SKM-1 (cell line): ENCODE data around the gene P4HA2.
A peak's percentile ranks its signal among the peaks of the same experiment; 100 is the strongest.

Source experiments
- DNase-seq: peaks from one replicate; lab custom pipeline; 2025; ENCODE audit not compliant: unreplicated experiment; lab: John Stamatoyannopoulos, UW

P4HA2 gene

DNA sequence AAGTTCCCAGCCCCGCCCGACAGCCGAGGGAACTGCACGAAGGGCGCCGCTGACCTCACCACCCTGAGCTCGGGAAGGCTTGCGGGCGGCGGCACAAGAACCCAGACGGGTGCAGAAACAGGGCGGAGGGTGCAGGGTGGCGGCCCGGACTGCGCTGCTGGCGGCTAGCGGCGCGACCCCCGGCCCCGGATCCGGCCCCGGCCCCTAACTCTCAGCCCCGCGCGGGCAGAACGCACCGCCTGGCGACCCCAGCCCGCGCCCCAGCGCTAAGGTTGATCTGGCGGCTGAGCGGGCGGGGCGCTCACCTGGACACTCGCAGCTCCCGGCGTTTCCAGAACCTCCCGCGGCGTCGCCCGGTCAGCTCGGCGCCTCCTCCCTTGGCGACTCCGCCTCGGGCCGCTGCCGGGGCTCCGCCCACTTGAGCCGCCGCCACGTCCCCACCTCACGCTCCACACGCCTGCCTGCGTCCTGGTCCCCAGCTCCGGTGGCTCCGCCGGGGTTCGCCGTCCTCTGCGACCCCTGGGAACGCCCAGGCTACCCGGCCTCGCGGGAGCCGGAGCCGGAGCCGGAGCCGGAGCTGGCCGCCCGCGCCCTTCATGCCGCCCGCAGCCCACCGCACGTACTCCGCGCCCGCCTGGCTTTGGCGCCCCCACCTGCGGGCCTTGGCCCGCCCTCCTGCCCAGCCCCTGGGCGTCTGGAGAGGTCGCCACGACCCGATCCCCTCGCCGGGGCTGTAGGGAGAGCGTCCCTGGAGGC is at the start of gene P4HA2:
Gene P4HA2 (minus strand): TSS at position 369 of the 756 bp plus-strand sequence. CDS start 9,227 bp downstream, outside the sequence.
- peak; percentile 45 for DNase-seq

- no peak for DNase-seq
These were observed 49.6 kb upstream of the P4HA2 start for GRCh38 chr5:132277256-132277655.

DNA sequence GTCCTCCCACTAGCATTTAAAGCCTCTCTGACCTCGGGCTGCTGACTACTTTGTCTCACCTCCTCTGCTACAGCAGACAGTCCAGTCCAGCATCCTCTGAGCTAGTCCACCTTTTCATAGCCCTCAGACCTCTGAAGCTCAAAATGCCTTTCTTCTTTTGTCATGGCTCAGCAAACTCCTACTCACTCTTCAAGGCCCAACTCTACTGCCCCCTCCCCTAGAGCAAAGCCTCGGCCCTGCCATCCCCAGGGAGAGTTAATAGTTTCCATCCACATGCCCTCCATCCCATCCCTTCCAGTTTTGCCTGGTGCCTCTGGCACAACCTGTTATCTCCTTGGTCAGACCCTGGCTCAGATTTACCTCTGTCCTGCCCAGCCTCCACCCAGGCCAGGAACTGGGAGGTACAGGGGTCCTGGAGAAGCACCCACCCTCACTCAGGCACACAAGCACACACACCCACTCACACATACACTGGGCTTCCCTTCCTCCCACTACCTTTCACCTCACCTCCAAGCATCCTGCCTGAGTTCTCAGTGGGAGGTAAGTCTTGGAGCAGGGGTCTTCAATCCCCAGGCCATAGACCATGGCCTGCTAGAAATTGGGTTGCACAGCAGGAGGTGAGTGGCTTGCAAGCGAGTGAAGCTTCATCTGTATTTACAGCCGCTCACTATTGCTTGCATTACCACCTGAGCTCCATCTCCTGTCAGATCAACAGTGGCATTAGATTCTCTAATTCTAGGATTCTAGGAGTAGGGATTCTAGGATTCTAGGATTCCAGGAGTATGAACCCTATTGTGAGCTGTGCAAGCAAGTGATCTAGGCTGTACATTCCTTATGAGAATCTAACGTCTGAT is 47.9 kb upstream of the P4HA2 start:
- DNase-seq: no peak

- no peak for DNase-seq
These were observed 46.6 kb upstream of the P4HA2 start for GRCh38 chr5:132274050-132274792.

DNA sequence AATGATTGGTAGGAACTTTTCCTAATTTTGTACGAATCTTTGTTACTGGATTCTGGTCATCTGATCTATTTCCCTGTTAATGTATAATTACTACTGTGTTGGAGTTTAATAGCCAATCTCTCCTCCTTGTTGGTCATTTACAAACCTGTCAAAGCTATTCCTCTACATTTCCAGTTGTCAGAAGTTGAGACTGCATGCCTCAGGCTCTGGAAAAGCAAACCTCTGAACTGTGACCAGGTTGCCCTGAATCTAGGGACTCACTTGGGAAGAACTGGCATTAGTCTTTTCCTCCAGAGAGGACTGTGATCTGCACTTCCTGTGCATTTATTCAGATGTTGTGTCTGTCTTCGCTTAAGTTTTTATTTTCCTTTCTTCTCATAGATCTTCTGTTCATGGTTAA is 46.0 kb upstream of the P4HA2 start:
- no peak for DNase-seq

GRCh38 chr5:132272311-132273210 is 44.9 kb upstream of the P4HA2 start:
- peak; percentile 18 for DNase-seq

- DNase-seq: no peak
These were observed 43.9 kb upstream of the P4HA2 start for GRCh38 chr5:132271251-132272246.

DNA sequence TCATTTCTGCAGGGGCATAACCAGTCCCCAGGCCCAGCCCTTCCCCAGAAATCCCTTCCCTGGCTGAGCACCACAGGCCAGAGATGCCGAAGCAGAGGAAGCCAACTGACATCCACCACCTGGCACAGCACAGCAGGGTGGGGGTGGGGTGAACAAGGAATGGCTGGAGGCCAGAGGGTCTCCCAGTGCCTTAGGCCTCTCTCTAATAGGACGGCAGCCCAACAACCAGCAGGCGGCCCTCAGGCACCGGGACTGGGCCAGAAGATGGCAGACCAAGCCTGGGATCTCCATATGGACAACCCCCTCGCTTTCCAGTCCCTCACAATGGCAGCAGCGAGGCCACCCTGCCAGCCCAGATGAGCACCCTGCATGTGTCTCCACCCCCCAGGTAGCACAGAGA is 43.1 kb upstream of the P4HA2 start:
- DNase-seq: no peak

GRCh38 chr5:132270335-132270665 is 42.6 kb upstream of the P4HA2 start:
- DNase-seq: no peak

DNA sequence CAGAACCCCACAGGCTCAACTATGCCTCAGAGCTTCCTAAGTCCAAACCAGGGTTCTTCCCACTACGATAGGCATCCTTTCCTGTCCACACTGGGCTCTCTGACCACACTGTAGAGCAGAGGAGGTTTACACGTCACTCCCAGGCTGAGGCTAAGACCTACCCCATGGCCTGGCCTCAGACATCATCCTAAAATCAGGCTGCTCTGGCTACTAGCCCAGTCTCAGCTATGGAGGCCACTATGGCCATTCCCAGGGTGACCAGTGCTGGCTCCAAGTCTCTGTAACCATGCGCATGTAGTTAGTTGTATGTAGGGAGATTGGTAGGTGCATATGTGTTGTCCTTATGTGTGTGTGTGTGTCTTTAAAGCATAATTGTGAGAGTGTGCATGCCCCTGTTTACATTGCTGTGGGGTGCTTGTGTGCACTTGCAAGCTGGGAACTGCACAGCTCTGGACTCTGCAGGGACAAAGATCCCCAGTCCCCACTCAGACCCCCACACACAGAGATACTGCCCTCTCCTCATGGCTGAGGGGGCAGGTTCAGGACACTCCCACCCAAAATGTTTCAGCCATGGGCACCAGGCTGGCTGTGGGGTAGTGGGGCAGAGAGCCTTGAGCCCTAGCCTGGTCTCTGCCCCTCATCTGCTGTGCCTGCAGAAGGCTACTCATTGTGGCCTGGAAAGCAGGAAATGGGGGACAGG is 42.1 kb upstream of the P4HA2 start:
- DNase-seq: no peak

DNA sequence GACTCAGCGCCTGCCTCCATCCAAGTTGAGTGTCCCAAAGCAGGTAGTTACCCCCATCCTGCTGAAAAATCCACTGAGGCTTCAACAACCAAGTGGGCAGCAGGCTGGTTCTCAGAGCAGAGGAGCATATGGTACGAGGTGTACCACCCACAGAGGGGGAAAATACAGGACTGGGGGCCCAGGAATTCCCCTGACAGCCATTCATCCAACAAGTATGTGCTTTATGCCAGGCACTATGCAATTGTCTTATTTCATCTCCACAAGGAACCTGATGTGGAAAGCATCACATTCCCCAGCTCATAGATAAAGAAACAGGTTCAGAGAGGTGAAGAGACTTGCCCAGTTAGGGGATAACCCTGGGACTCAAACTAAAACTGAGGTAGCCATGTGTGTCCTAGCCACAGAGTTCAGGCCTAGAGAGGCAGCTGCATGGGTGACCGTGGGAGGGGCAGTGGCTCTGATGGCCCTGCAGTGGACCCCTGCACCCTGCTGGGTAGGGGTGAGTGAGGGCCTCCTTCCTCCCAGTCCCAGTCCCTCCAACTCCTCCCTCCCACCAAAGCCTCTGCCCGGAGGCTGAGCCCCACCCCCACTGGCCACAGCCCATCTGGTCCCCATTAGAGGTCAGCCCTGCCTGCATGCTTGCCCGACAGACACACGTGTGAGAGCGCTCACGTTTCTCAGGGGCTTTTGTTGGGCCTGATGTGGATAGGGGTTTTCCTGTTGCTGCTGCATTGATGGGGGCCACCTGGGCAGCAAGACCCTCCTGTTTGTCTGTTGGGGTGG is 41.3 kb upstream of the P4HA2 start:
- DNase-seq: no peak

- no peak for DNase-seq
These were observed 40.5 kb upstream of the P4HA2 start for GRCh38 chr5:132267931-132268768.

DNA sequence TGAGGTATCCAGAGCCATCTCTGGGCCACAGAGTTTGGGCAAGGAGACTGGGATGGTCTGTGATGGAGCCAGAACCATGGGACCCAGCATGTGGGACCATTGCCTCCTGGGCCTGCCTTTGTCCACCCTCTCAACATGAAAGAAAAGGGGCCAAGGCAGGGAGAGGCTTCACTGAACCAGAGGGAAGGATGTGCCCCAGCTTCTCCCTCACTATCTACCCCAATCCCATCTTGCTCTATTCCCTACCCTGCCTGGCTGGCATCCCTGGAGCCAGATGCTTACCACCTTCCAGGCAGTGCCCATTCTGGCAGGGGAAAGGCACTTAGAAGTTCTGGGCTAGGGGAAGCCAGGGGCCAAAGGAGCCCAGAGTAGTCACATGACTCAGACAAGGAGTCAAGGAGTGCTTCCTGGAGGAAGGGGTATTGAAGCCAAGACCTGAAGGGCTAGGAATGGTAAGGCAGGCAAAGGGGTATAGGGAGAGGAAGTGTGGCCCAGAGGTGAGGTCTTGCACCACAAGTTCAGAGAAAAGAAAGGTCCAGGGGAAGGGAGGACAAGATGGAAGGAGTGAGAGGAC is 39.6 kb upstream of the P4HA2 start:
- no peak for DNase-seq

GRCh38 chr5:132266836-132267160 is 39.1 kb upstream of the P4HA2 start:
- DNase-seq: no peak

DNA sequence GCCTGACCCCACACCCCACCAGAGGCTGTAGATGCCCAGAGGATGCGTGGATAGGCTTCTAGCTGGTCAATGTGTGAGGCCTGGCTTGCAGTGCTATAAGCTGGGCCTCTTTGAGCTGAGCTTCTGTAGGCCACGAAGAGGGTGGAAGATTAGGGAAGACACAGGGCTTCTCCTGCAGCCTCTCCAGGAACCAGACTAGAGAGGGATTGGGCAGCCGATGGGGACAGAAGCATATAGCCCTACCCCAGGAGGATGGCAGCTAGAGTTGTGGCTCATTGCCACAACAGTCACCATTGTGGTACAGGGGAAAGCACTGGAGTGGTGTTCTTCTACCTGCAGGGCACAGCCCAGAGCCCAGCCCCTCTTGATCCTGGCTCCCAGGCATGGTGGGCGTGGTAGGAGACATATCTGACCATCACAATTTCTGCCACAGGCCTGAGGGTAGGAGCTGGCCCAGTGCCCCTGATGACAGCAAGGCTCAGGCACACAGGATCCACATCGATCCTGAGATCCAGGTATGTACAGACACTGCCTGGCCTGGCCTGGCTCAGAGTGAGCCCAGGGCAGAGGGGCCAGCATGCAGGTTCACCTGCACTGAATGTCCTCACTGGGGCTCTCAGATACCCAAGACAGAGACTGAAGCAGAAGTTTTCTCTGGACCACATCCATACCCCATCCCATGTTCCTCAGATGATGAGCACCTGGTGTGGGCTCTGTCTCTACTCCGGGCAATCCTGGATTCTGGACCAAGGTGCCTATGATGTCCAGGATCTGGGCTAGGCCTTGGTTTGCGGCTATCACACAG is 38.6 kb upstream of the P4HA2 start:
- DNase-seq: no peak

GRCh38 chr5:132265336-132266030 is 37.8 kb upstream of the P4HA2 start:
- no peak for DNase-seq
